WTC11 (cell line): ENCODE measurements around the gene VTI1A.
"Not testable (repeated sequence)": the region's sequence is repeated elsewhere in the genome, so short reads cannot be mapped to it uniquely, and the experiment has no call there.

Experiments used
- AR ChIP-seq: fragments of 250-450 bp; sonication (Bioruptor Pico); IDR thresholded peaks from 2 replicates; pipeline ENCODE4 v1.9.0; 2021; ENCODE audit warnings: mild to moderate bottlenecking
- CREM ChIP-seq: sonication (generic); formaldehyde crosslinking; IDR thresholded peaks from 2 replicates; pipeline ENCODE4 v1.8.1; 2022; ENCODE audit warnings: mild to moderate bottlenecking, missing genetic modification reagents, moderate library complexity
- CTCF ChIP-seq: fragments of 200-600 bp; IDR thresholded peaks from 2 replicates; pipeline ENCODE4 v1.8.0; 2022; ENCODE audit warnings: antibody characterized with exemption
- GTF2I ChIP-seq: fragments of 250-450 bp; sonication (Bioruptor Pico); conservative IDR thresholded peaks from 2 replicates; pipeline ENCODE4 v1.4.0; 2021; ENCODE audit warnings: mild to moderate bottlenecking
- JAZF1 ChIP-seq: fragments of 250-450 bp; sonication (Bioruptor Pico); IDR thresholded peaks from 2 replicates; pipeline ENCODE4 v1.9.0; 2021; ENCODE audit warnings: moderate library complexity, mild to moderate bottlenecking, inconsistent platforms
- MAX ChIP-seq: sonication (generic); formaldehyde crosslinking; IDR thresholded peaks from 2 replicates; pipeline ENCODE4 v1.8.0; 2022; ENCODE audit warnings: mild to moderate bottlenecking, missing genetic modification reagents
- MXD4 ChIP-seq: fragments of 250-450 bp; sonication (Bioruptor Pico); IDR thresholded peaks from 2 replicates; pipeline ENCODE4 v1.8.0; 2021; ENCODE audit warnings: mild to moderate bottlenecking, moderate library complexity, borderline replicate concordance
- NFATC4 ChIP-seq: fragments of 250-450 bp; sonication (Bioruptor Pico); IDR thresholded peaks from 2 replicates; pipeline ENCODE4 v1.9.0; 2021; ENCODE audit warnings: mild to moderate bottlenecking
- NR1H2 ChIP-seq: sonication (generic); formaldehyde crosslinking; IDR thresholded peaks from 2 replicates; pipeline ENCODE4 v1.9.0; 2021; ENCODE audit warnings: mild to moderate bottlenecking, moderate library complexity, missing genetic modification reagents
- ZBTB21 ChIP-seq: sonication (generic); formaldehyde crosslinking; IDR thresholded peaks from 2 replicates; pipeline ENCODE4 v1.8.1; 2023; ENCODE audit warnings: mild to moderate bottlenecking, missing genetic modification reagents, borderline replicate concordance
- TF ChIP-seq, protein P1 (sequence below): sonication (generic); formaldehyde crosslinking; IDR thresholded peaks from 2 replicates; pipeline ENCODE4 v1.8.0; 2023; ENCODE audit warnings: missing genetic modification reagents, mild to moderate bottlenecking, borderline replicate concordance
- TF ChIP-seq, protein P2 (sequence below): sonication (generic); formaldehyde crosslinking; IDR thresholded peaks from 2 replicates; pipeline ENCODE4 v1.8.1; 2023; ENCODE audit warnings: mild to moderate bottlenecking, moderate library complexity, missing genetic modification reagents

GRCh38 chr10:112590786-112591185 lies 143.8 kb downstream of the VTI1A start:
- not testable (repeated sequence) for TF ChIP-seq CTCF; JAZF1 (CRISPR knock-in tag); CREM; AR (CRISPR knock-in tag); NFATC4 (CRISPR knock-in tag); MXD4; NR1H2 (CRISPR knock-in tag); ZBTB21 (CRISPR knock-in tag); MAX; GTF2I (CRISPR knock-in tag)
- TF ChIP-seq, protein P1, sequence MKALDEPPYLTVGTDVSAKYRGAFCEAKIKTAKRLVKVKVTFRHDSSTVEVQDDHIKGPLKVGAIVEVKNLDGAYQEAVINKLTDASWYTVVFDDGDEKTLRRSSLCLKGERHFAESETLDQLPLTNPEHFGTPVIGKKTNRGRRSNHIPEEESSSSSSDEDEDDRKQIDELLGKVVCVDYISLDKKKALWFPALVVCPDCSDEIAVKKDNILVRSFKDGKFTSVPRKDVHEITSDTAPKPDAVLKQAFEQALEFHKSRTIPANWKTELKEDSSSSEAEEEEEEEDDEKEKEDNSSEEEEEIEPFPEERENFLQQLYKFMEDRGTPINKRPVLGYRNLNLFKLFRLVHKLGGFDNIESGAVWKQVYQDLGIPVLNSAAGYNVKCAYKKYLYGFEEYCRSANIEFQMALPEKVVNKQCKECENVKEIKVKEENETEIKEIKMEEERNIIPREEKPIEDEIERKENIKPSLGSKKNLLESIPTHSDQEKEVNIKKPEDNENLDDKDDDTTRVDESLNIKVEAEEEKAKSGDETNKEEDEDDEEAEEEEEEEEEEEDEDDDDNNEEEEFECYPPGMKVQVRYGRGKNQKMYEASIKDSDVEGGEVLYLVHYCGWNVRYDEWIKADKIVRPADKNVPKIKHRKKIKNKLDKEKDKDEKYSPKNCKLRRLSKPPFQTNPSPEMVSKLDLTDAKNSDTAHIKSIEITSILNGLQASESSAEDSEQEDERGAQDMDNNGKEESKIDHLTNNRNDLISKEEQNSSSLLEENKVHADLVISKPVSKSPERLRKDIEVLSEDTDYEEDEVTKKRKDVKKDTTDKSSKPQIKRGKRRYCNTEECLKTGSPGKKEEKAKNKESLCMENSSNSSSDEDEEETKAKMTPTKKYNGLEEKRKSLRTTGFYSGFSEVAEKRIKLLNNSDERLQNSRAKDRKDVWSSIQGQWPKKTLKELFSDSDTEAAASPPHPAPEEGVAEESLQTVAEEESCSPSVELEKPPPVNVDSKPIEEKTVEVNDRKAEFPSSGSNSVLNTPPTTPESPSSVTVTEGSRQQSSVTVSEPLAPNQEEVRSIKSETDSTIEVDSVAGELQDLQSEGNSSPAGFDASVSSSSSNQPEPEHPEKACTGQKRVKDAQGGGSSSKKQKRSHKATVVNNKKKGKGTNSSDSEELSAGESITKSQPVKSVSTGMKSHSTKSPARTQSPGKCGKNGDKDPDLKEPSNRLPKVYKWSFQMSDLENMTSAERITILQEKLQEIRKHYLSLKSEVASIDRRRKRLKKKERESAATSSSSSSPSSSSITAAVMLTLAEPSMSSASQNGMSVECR (CRISPR knock-in tag): not testable (repeated sequence)
- TF ChIP-seq, protein P2, sequence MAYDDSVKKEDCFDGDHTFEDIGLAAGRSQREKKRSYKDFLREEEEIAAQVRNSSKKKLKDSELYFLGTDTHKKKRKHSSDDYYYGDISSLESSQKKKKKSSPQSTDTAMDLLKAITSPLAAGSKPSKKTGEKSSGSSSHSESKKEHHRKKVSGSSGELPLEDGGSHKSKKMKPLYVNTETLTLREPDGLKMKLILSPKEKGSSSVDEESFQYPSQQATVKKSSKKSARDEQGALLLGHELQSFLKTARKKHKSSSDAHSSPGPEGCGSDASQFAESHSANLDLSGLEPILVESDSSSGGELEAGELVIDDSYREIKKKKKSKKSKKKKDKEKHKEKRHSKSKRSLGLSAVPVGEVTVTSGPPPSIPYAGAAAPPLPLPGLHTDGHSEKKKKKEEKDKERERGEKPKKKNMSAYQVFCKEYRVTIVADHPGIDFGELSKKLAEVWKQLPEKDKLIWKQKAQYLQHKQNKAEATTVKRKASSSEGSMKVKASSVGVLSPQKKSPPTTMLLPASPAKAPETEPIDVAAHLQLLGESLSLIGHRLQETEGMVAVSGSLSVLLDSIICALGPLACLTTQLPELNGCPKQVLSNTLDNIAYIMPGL: not testable (repeated sequence)
